ENCODE measurements around the gene TRMT11. TPM values are rescaled to one million over a fixed set of nuclear protein-coding genes. Genes with fewer than 3 reads are reported as not detected.
"Not testable (repeated sequence)": the region's sequence is repeated elsewhere in the genome, so short reads cannot be mapped to it uniquely, and the experiment has no call there.

Gene TRMT11
- polyA plus RNA-seq, 1 donor = 24.3 TPM

GRCh38 chr6:126055449-126055848, 69.1 kb downstream of the TRMT11 start:
- no peak for DNase-seq
- WGBS (ENCODE audit: insufficient coverage, low lambda C conversion rate) = 82% methylated on average over 3 of the region's 4 CpGs
- Histone ChIP-seq H3K27me3 (ENCODE audit: control insufficient read depth, insufficient read depth, low read length) (no peaks in the 10 kb centered on the region), H3K27ac (ENCODE audit: low read length) (no peak overlapping the region), H3K36me3 (ENCODE audit: control insufficient read depth, insufficient read depth, low read length) (peaks cover 9% of the 10 kb centered on the region), H3K4me3 (ENCODE audit: low read length) (no peak overlapping the region), H3K9me3 (ENCODE audit: control insufficient read depth, low read depth, low read length) (no peaks in the 10 kb centered on the region), H3K4me1 (ENCODE audit: control insufficient read depth, insufficient read depth, low read length) (peaks cover 4% of the 10 kb centered on the region)

- Histone ChIP-seq H3K4me3 (ENCODE audit: low read length) (no peak overlapping the region), H3K27me3 (ENCODE audit: control insufficient read depth, insufficient read depth, low read length) (no peaks in the 10 kb centered on the region), H3K36me3 (ENCODE audit: control insufficient read depth, insufficient read depth, low read length) (peaks cover 8% of the 10 kb centered on the region), H3K27ac (ENCODE audit: low read length) (no peak overlapping the region), H3K9me3 (ENCODE audit: control insufficient read depth, low read depth, low read length) (no peaks in the 10 kb centered on the region), H3K4me1 (ENCODE audit: control insufficient read depth, insufficient read depth, low read length) (peaks cover 4% of the 10 kb centered on the region)
- no CpG with 5 or more reads among the region's 5 CpGs for WGBS (ENCODE audit: insufficient coverage, low lambda C conversion rate)
- peak in 1 of 2 donors; percentile 42 for DNase-seq
Measured at GRCh38 chr6:126056355-126057004, 70.1 kb downstream of the TRMT11 start.

- not testable (repeated sequence) for H3K4me1 ChIP-seq (ENCODE audit: control insufficient read depth, insufficient read depth, low read length); H3K4me3 ChIP-seq (ENCODE audit: low read length); H3K27ac ChIP-seq (ENCODE audit: low read length); H3K9me3 ChIP-seq (ENCODE audit: control insufficient read depth, low read depth, low read length); DNase-seq; H3K36me3 ChIP-seq (ENCODE audit: control insufficient read depth, insufficient read depth, low read length); H3K27me3 ChIP-seq (ENCODE audit: control insufficient read depth, insufficient read depth, low read length)
- no CpG with 5 or more reads among the region's 3 CpGs for WGBS (ENCODE audit: insufficient coverage, low lambda C conversion rate)
Measured at GRCh38 chr6:126058085-126058484, 71.7 kb downstream of the TRMT11 start.

GRCh38 chr6:126060400-126060799, 74.1 kb downstream of the TRMT11 start:
- no peaks in the 10 kb centered on the region for H3K27me3 ChIP-seq (ENCODE audit: control insufficient read depth, insufficient read depth, low read length)
- H3K4me3 ChIP-seq (ENCODE audit: low read length) = no peak overlapping the region
- WGBS (ENCODE audit: insufficient coverage, low lambda C conversion rate) = no CpG with 5 or more reads among the region's 5 CpGs
- peaks cover 4% of the 10 kb centered on the region for H3K4me1 ChIP-seq (ENCODE audit: control insufficient read depth, insufficient read depth, low read length)
- DNase-seq = no peak
- peaks cover 5% of the 10 kb centered on the region for H3K36me3 ChIP-seq (ENCODE audit: control insufficient read depth, insufficient read depth, low read length)
- no peak overlapping the region for H3K27ac ChIP-seq (ENCODE audit: low read length)
- no peaks in the 10 kb centered on the region for H3K9me3 ChIP-seq (ENCODE audit: control insufficient read depth, low read depth, low read length)

GRCh38 chr6:126063512-126064146, 77.3 kb downstream of the TRMT11 start:
- H3K36me3 ChIP-seq (ENCODE audit: control insufficient read depth, insufficient read depth, low read length) = peaks cover 5% of the 10 kb centered on the region
- no peaks in the 10 kb centered on the region for H3K4me1 ChIP-seq (ENCODE audit: control insufficient read depth, insufficient read depth, low read length)
- 33% methylated on average over 2 of the region's 6 CpGs for WGBS (ENCODE audit: insufficient coverage, low lambda C conversion rate)
- H3K27ac ChIP-seq (ENCODE audit: low read length) = no peak overlapping the region
- no peak for DNase-seq
- H3K27me3 ChIP-seq (ENCODE audit: control insufficient read depth, insufficient read depth, low read length) = no peaks in the 10 kb centered on the region
- no peaks in the 10 kb centered on the region for H3K9me3 ChIP-seq (ENCODE audit: control insufficient read depth, low read depth, low read length)
- H3K4me3 ChIP-seq (ENCODE audit: low read length) = no peak overlapping the region

GRCh38 chr6:126064257-126064747, 78.0 kb downstream of the TRMT11 start:
- Histone ChIP-seq H3K27me3 (ENCODE audit: control insufficient read depth, insufficient read depth, low read length) (no peaks in the 10 kb centered on the region), H3K4me3 (ENCODE audit: low read length) (no peak overlapping the region), H3K36me3 (ENCODE audit: control insufficient read depth, insufficient read depth, low read length) (peaks cover 5% of the 10 kb centered on the region), H3K4me1 (ENCODE audit: control insufficient read depth, insufficient read depth, low read length) (no peaks in the 10 kb centered on the region), H3K27ac (ENCODE audit: low read length) (no peak overlapping the region), H3K9me3 (ENCODE audit: control insufficient read depth, low read depth, low read length) (no peaks in the 10 kb centered on the region)
- no peak for DNase-seq
- 0% methylated on average over 1 of the region's 4 CpGs for WGBS (ENCODE audit: insufficient coverage, low lambda C conversion rate)

- DNase-seq = peak in 1 of 2 donors; percentile 9
- no peak overlapping the region for H3K27ac ChIP-seq (ENCODE audit: low read length)
- no CpG with 5 or more reads among the region's 7 CpGs for WGBS (ENCODE audit: insufficient coverage, low lambda C conversion rate)
Measured at GRCh38 chr6:126064748-126065401, 78.5 kb downstream of the TRMT11 start.

GRCh38 chr6:126066053-126067048, 80.0 kb downstream of the TRMT11 start:
- WGBS (ENCODE audit: insufficient coverage, low lambda C conversion rate) = no CpG with 5 or more reads among the region's 12 CpGs
- H3K36me3 ChIP-seq (ENCODE audit: control insufficient read depth, insufficient read depth, low read length) = no peaks in the 10 kb centered on the region
- H3K4me1 ChIP-seq (ENCODE audit: control insufficient read depth, insufficient read depth, low read length) = no peaks in the 10 kb centered on the region
- DNase-seq = no peak
- no peak overlapping the region for H3K27ac ChIP-seq (ENCODE audit: low read length)
- H3K9me3 ChIP-seq (ENCODE audit: control insufficient read depth, low read depth, low read length) = no peaks in the 10 kb centered on the region
- no peak overlapping the region for H3K4me3 ChIP-seq (ENCODE audit: low read length)
- no peaks in the 10 kb centered on the region for H3K27me3 ChIP-seq (ENCODE audit: control insufficient read depth, insufficient read depth, low read length)

More at GRCh38 chr6:126064748-126065401, 78.5 kb downstream of the TRMT11 start:
- Histone ChIP-seq H3K9me3 (ENCODE audit: control insufficient read depth, low read depth, low read length) (no peaks in the 10 kb centered on the region), H3K27me3 (ENCODE audit: control insufficient read depth, insufficient read depth, low read length) (no peaks in the 10 kb centered on the region), H3K4me3 (ENCODE audit: low read length) (no peak overlapping the region), H3K4me1 (ENCODE audit: control insufficient read depth, insufficient read depth, low read length) (no peaks in the 10 kb centered on the region), H3K36me3 (ENCODE audit: control insufficient read depth, insufficient read depth, low read length) (peaks cover 5% of the 10 kb centered on the region)

GRCh38 chr6:126067073-126067472, 80.7 kb downstream of the TRMT11 start:
- no peaks in the 10 kb centered on the region for H3K36me3 ChIP-seq (ENCODE audit: control insufficient read depth, insufficient read depth, low read length)
- WGBS (ENCODE audit: insufficient coverage, low lambda C conversion rate) = no CpG with 5 or more reads among the region's 3 CpGs
- H3K27me3 ChIP-seq (ENCODE audit: control insufficient read depth, insufficient read depth, low read length) = no peaks in the 10 kb centered on the region
- H3K9me3 ChIP-seq (ENCODE audit: control insufficient read depth, low read depth, low read length) = no peaks in the 10 kb centered on the region
- no peak for DNase-seq
- H3K27ac ChIP-seq (ENCODE audit: low read length) = no peak overlapping the region
- no peaks in the 10 kb centered on the region for H3K4me1 ChIP-seq (ENCODE audit: control insufficient read depth, insufficient read depth, low read length)
- H3K4me3 ChIP-seq (ENCODE audit: low read length) = no peak overlapping the region

- Histone ChIP-seq H3K9me3 (ENCODE audit: control insufficient read depth, low read depth, low read length) (no peaks in the 10 kb centered on the region), H3K27ac (ENCODE audit: low read length) (no peak overlapping the region), H3K4me3 (ENCODE audit: low read length) (no peak overlapping the region), H3K4me1 (ENCODE audit: control insufficient read depth, insufficient read depth, low read length) (no peaks in the 10 kb centered on the region), H3K36me3 (ENCODE audit: control insufficient read depth, insufficient read depth, low read length) (no peaks in the 10 kb centered on the region), H3K27me3 (ENCODE audit: control insufficient read depth, insufficient read depth, low read length) (no peaks in the 10 kb centered on the region)
- WGBS (ENCODE audit: insufficient coverage, low lambda C conversion rate) = 100% methylated on average over 1 of the region's 6 CpGs
- DNase-seq = no peak
Measured at GRCh38 chr6:126069449-126069848, 83.1 kb downstream of the TRMT11 start.
